H1 (cell line): ENCODE measurements around the gene BICRAL. TPM values are rescaled to one million over a fixed set of nuclear protein-coding genes. Genes with fewer than 3 reads are reported as not detected.

ENCODE experiments used
- CTCF ChIA-PET: fragments of 300-600 bp; sonication (Branson Sonifier 250); formaldehyde crosslinking; loops from one replicate; lab custom pipeline; 2021; ENCODE audit not compliant: partially characterized antibody; lab: Charles Lee
- POLR2A ChIA-PET: fragments of 300-600 bp; sonication (Branson Sonifier 250); formaldehyde crosslinking; loops from one replicate; lab custom pipeline; 2021; ENCODE audit warnings: inconsistent platforms; ENCODE audit not compliant: partially characterized antibody; lab: Charles Lee
- DNase-seq, 2 experiments: peaks; one replicate each; pipeline versions ENCODE4 v3.0.0 to v3.0.0-alpha.2; 2010 to 2022; ENCODE audit warnings: low spot score in 2 of 2, low read depth in 1 of 2, mixed read lengths in 1 of 2
- FAIRE-seq: peaks from 2 replicates; lab custom pipeline; 2011; peaks lifted over from hg19 to GRCh38; lab: Jason Lieb, UNC
- H2AFZ ChIP-seq: 2 replicates; pipeline ENCODE4 v1.8.1; 2012; ENCODE audit warnings: low read length, inconsistent platforms
- H2AK5ac ChIP-seq: 2 replicates; pipeline ENCODE4 v1.6.1; 2013; ENCODE audit warnings: low read depth, low read length
- H2BK120ac ChIP-seq: replicated peaks from 2 replicates; pipeline ENCODE3; 2013; ENCODE audit warnings: low read depth, low read length, inconsistent platforms
- H2BK12ac ChIP-seq: 2 replicates; pipeline ENCODE4 v1.6.1; 2013; ENCODE audit warnings: low read depth, low read length
- H2BK15ac ChIP-seq: 2 replicates; pipeline ENCODE4 v1.6.1; 2013; ENCODE audit warnings: low read length
- H2BK20ac ChIP-seq: 2 replicates; pipeline ENCODE4 v1.6.1; 2013; ENCODE audit warnings: low read length
- H2BK5ac ChIP-seq: 2 replicates; pipeline ENCODE4 v1.6.1; 2013; ENCODE audit warnings: low read depth, low read length
- H3K14ac ChIP-seq: 2 replicates; pipeline ENCODE4 v1.6.1; 2013; ENCODE audit warnings: inconsistent platforms; ENCODE audit not compliant: insufficient read length
- H3K18ac ChIP-seq: 2 replicates; pipeline ENCODE4 v1.6.1; 2013; ENCODE audit warnings: low read length; ENCODE audit errors: extremely low read depth
- H3K23ac ChIP-seq: 2 replicates; pipeline ENCODE4 v1.6.1; 2013; ENCODE audit warnings: inconsistent platforms; ENCODE audit not compliant: insufficient read length
- H3K23me2 ChIP-seq: 2 replicates; pipeline ENCODE4 v1.6.1; 2013; ENCODE audit warnings: low read depth, low read length
- H3K27ac ChIP-seq: 2 replicates; pipeline ENCODE4 v1.6.1; 2011; ENCODE audit warnings: low read depth, low read length, inconsistent platforms
- H3K27me3 ChIP-seq, 4 experiments: replicated peaks in 1 of 4; 1 replicate in 1 of 4; 2 replicates in 3 of 4; pipeline versions ENCODE4 v1.6.1 to v1.8.1; 2011 to 2013; ENCODE audit warnings: low read length in 3 of 4, mild to moderate bottlenecking in 3 of 4, inconsistent platforms in 2 of 4, mixed read lengths in 2 of 4, moderate library complexity in 1 of 4; ENCODE audit not compliant: control insufficient read depth in 3 of 4, insufficient read depth in 3 of 4; ENCODE audit errors: extremely low read depth in 1 of 4
- H3K36me3 ChIP-seq, 4 experiments: 2 replicates each; pipeline versions ENCODE4 v1.6.1 to v1.8.1; 2011 to 2013; ENCODE audit warnings: mild to moderate bottlenecking in 4 of 4, low read length in 3 of 4, moderate library complexity in 2 of 4, control low read depth in 1 of 4, inconsistent platforms in 1 of 4; ENCODE audit not compliant: insufficient read depth in 4 of 4, control insufficient read depth in 2 of 4
- H3K4ac ChIP-seq: replicated peaks from 2 replicates; pipeline ENCODE3; 2013; ENCODE audit warnings: low read length, low read depth, mixed read lengths, inconsistent platforms; ENCODE audit not compliant: insufficient read length
- H3K4me1 ChIP-seq, 4 experiments: replicated peaks in 1 of 4; 1 replicate in 1 of 4; 2 replicates in 3 of 4; pipeline versions ENCODE4 v1.6.1 to v1.8.1; 2011 to 2013; ENCODE audit warnings: low read length in 3 of 4, inconsistent platforms in 2 of 4, mixed read lengths in 1 of 4; ENCODE audit not compliant: insufficient read depth in 4 of 4, control insufficient read depth in 3 of 4
- H3K4me2 ChIP-seq, 2 experiments: 2 replicates each; pipeline versions ENCODE4 v1.6.1 to v1.8.1; 2011 to 2013; ENCODE audit warnings: low read depth in 2 of 2, low read length in 2 of 2, control low read depth in 1 of 2, inconsistent platforms in 1 of 2, mild to moderate bottlenecking in 1 of 2; ENCODE audit not compliant: insufficient read depth in 1 of 2
- H3K4me3 ChIP-seq, 4 experiments: fragments of 200-600, 300-600 bp in 1 of 4; sonication (generic), shearing (Covaris generic), sonication (Bioruptor Twin) in 1 of 4; 2 replicates each; pipeline versions ENCODE4 v1.5.1 to v1.8.1; 2011 to 2016; ENCODE audit warnings: low read length in 4 of 4, low read depth in 3 of 4, control low read depth in 2 of 4, inconsistent platforms in 2 of 4, mild to moderate bottlenecking in 2 of 4, mixed read lengths in 1 of 4, moderate library complexity in 1 of 4; ENCODE audit not compliant: insufficient read depth in 2 of 4; ENCODE audit errors: extremely low read depth in 1 of 4
- H3K56ac ChIP-seq: replicated peaks from 2 replicates; pipeline ENCODE3; 2013; ENCODE audit warnings: low read depth, mild to moderate bottlenecking, mixed read lengths, low read length, inconsistent platforms; ENCODE audit not compliant: insufficient read length
- H3K79me1 ChIP-seq: 2 replicates; pipeline ENCODE4 v1.6.1; 2013; ENCODE audit warnings: low read depth, low read length, control low read depth
- H3K79me2 ChIP-seq, 2 experiments: 2 replicates each; pipeline versions ENCODE4 v1.6.1 to v1.8.1; 2012 to 2013; ENCODE audit warnings: low read length in 2 of 2, mild to moderate bottlenecking in 2 of 2, inconsistent platforms in 1 of 2; ENCODE audit not compliant: insufficient read depth in 2 of 2, control insufficient read depth in 1 of 2
- H3K9ac ChIP-seq, 4 experiments: replicated peaks in 1 of 4; 1 replicate in 1 of 4; 2 replicates in 3 of 4; pipeline versions ENCODE4 v1.6.1 to v1.8.1; 2011 to 2013; ENCODE audit warnings: low read depth in 3 of 4, low read length in 3 of 4, control low read depth in 2 of 4, mild to moderate bottlenecking in 2 of 4, moderate library complexity in 2 of 4, inconsistent platforms in 1 of 4; ENCODE audit errors: extremely low read depth in 1 of 4
- H3K9me3 ChIP-seq, 2 experiments: 2 replicates each; pipeline versions ENCODE4 v1.6.1 to v1.8.1; 2012 to 2013; ENCODE audit warnings: mild to moderate bottlenecking in 2 of 2, moderate library complexity in 2 of 2, control low read depth in 1 of 2, inconsistent platforms in 1 of 2, low read depth in 1 of 2, low read length in 1 of 2, mixed read lengths in 1 of 2; ENCODE audit not compliant: insufficient read depth in 2 of 2
- H4K20me1 ChIP-seq, 2 experiments: replicated peaks in 1 of 2; 2 replicates each; pipeline versions ENCODE3 to v1.8.1; 2011 to 2013; ENCODE audit warnings: inconsistent platforms in 2 of 2, low read length in 2 of 2, mild to moderate bottlenecking in 1 of 2; ENCODE audit not compliant: insufficient read depth in 2 of 2, control insufficient read depth in 1 of 2
- H4K5ac ChIP-seq: 2 replicates; pipeline ENCODE4 v1.6.1; 2013; ENCODE audit warnings: low read length, low read depth, mixed read lengths, inconsistent platforms; ENCODE audit not compliant: insufficient read length
- H4K8ac ChIP-seq: 2 replicates; pipeline ENCODE4 v1.8.0; 2013; ENCODE audit warnings: mild to moderate bottlenecking, moderate library complexity, low read length, inconsistent platforms; ENCODE audit not compliant: insufficient read depth; ENCODE audit errors: extremely low read depth
- H4K91ac ChIP-seq: replicated peaks from 2 replicates; pipeline ENCODE3; 2013; ENCODE audit warnings: low read length, mixed read lengths, inconsistent platforms; ENCODE audit not compliant: insufficient read length
- EGR1 ChIP-seq: IDR thresholded peaks from 2 replicates; pipeline ENCODE4 v1.6.1; 2011; ENCODE audit warnings: low read depth, low read length, borderline replicate concordance
- EP300 ChIP-seq, 2 experiments: IDR thresholded peaks; 1 replicate in 1 of 2; 2 replicates in 1 of 2; pipeline ENCODE4 v1.6.1; 2011 to 2012; ENCODE audit warnings: low read depth in 2 of 2, low read length in 2 of 2, mild to moderate bottlenecking in 2 of 2, borderline replicate concordance in 1 of 2, inconsistent platforms in 1 of 2, moderate library complexity in 1 of 2
- GABPA ChIP-seq: IDR thresholded peaks from 2 replicates; pipeline ENCODE4 v1.6.1; 2011; ENCODE audit warnings: mild to moderate bottlenecking, low read length, moderate library complexity, borderline replicate concordance; ENCODE audit not compliant: insufficient read depth
- GTF2F1 ChIP-seq: IDR thresholded peaks from 2 replicates; pipeline ENCODE4 v1.6.1; 2012; ENCODE audit warnings: low read depth, low read length, improper control_type of control experiment, borderline replicate concordance
- HDAC2 ChIP-seq, 2 experiments: fragments of 300-600 bp in 1 of 2; sonication (generic) in 1 of 2; IDR thresholded peaks; 2 replicates each; pipeline ENCODE4 v1.6.1; 2011 to 2012; ENCODE audit warnings: low read depth in 2 of 2, low read length in 2 of 2, mild to moderate bottlenecking in 2 of 2, moderate library complexity in 2 of 2, borderline replicate concordance in 1 of 2, inconsistent platforms in 1 of 2
- HDAC6 ChIP-seq: IDR thresholded peaks from one replicate; pipeline ENCODE4 v1.7.1; 2012; ENCODE audit warnings: low read depth, mild to moderate bottlenecking, inconsistent platforms, low read length, moderate library complexity
- KDM1A ChIP-seq: fragments of 200-600, 300-600 bp; sonication (generic); IDR thresholded peaks from 2 replicates; pipeline ENCODE4 v1.7.1; 2016; ENCODE audit warnings: mild to moderate bottlenecking, low read length, borderline replicate concordance
- KDM4A ChIP-seq: IDR thresholded peaks from one replicate; pipeline ENCODE4 v1.7.1; 2012; ENCODE audit warnings: low read depth, mild to moderate bottlenecking, moderate library complexity, low read length, inconsistent platforms; ENCODE audit not compliant: severe bottlenecking
- NRF1 ChIP-seq: IDR thresholded peaks from 2 replicates; pipeline ENCODE4 v1.6.1; 2011; ENCODE audit warnings: mild to moderate bottlenecking, low read depth, low read length, improper control_type of control experiment
- POU5F1 ChIP-seq: IDR thresholded peaks from 2 replicates; pipeline ENCODE4 v1.6.1; 2011; ENCODE audit warnings: low read depth, mild to moderate bottlenecking, low read length, moderate library complexity
- RNF2 ChIP-seq: fragments of 200-900, 300-1000 bp; sonication (generic); IDR thresholded peaks from 2 replicates; pipeline ENCODE4 v1.7.1; 2016; ENCODE audit warnings: borderline replicate concordance, low read depth, mild to moderate bottlenecking, antibody characterized with exemption, low read length; ENCODE audit not compliant: poor library complexity, severe bottlenecking; ENCODE audit errors: missing control alignments
- SUZ12 ChIP-seq: fragments of 200-600 bp; sonication (generic); IDR thresholded peaks from 2 replicates; pipeline ENCODE4 v1.6.1; 2012; ENCODE audit warnings: mild to moderate bottlenecking, inconsistent platforms, low read length, moderate library complexity, mixed read lengths
- TCF12 ChIP-seq: IDR thresholded peaks from 2 replicates; pipeline ENCODE4 v1.6.1; 2011; ENCODE audit warnings: low read depth, mild to moderate bottlenecking, low read length
- WGBS, 2 experiments: shearing (Covaris generic) in 1 of 2; methylation state at CpG; one replicate each; pipeline versions ENCODE4 v1.1.6 to v1.1.7; 2013 to 2015; ENCODE audit warnings: low lambda C conversion rate in 2 of 2, mixed read lengths in 2 of 2, inconsistent platforms in 1 of 2, low coverage in 1 of 2, missing lambda C conversion rate in 1 of 2; ENCODE audit not compliant: insufficient replicate concordance in 2 of 2, insufficient coverage in 1 of 2, insufficient read length in 1 of 2; ENCODE audit errors: extremely low coverage in 1 of 2, missing lambda C conversion rate in 1 of 2; 5-methylcytosine and 5-hydroxymethylcytosine counted together
- polyA plus RNA-seq, 7 experiments: library from polyadenylated mRNA; depleted of rRNA in 3 of 7; stranded (reverse) in 5 of 7; unstranded in 2 of 7; fragments of >200 nt in 5 of 7; fragments of 200-250 nt in 2 of 7; gene quantifications; 1 replicate in 5 of 7; 2 replicates in 1 of 7; 4 replicates in 1 of 7; pipeline versions ENCODE4 v1.2.1 to v1.2.3, GENCODE V29; 2011 to 2013; ENCODE audit warnings: missing spikeins in 2 of 7, mixed read lengths in 2 of 7
- total RNA-seq: library from RNA; stranded (reverse); fragmentation: NEBNext Ultra II Directional; extraction: Animal tissue kit (Norgen Biotek cat#: 25700); gene quantifications from 2 replicates; pipeline ENCODE4 v1.2.1, GENCODE V29; 2021

The BICRAL gene
- total and polyA plus RNA-seq, 2 of the 8 experiments (the other 6 are each of a cell fraction or from before 2014, with no cell fraction given) = 9.4 to 12.2 TPM

GRCh38 chr6:42873313-42873712 lies 91.5 kb downstream of the BICRAL start:
- Histone ChIP-seq H3K18ac (no peak overlapping the region), H2AFZ (no peak overlapping the region), H3K14ac (no peak overlapping the region), H3K9ac (no peak overlapping the region), H3K36me3 (no peaks in the 10 kb centered on the region), H3K56ac (no peak overlapping the region), H3K27ac (no peak overlapping the region), H3K4me1 (no peaks in the 10 kb centered on the region), H3K9me3 (no peaks in the 10 kb centered on the region), H4K20me1 (no peaks in the 10 kb centered on the region), H3K23me2 (no peaks in the 10 kb centered on the region), H2BK15ac (no peak overlapping the region), H3K79me2 (no peaks in the 10 kb centered on the region), H3K4me2 (no peak overlapping the region), H3K4me3 (no peak overlapping the region), H2AK5ac (no peak overlapping the region), H4K5ac (no peak overlapping the region), H2BK120ac (no peak overlapping the region), H3K4ac (no peak overlapping the region), H2BK12ac (no peak overlapping the region), H4K91ac (no peak overlapping the region), H4K8ac (no peak overlapping the region), H2BK5ac (no peak overlapping the region), H2BK20ac (no peak overlapping the region), H3K79me1 (no peaks in the 10 kb centered on the region), H3K27me3 (no peaks in the 10 kb centered on the region), H3K23ac (no peak overlapping the region)
- POLR2A ChIA-PET = interaction anchor here (0.9 to 1.7 kb wide), 2 partner anchors 16 to 18 kb away, joined by 4 to 5 read pairs; no protein-coding TSS in a partner anchor
- CTCF ChIA-PET = interaction anchor here (1.0 to 1.2 kb wide), 2 partner anchors 11 to 42 kb away, joined by 3 to 5 read pairs; no protein-coding TSS in a partner anchor
- no peak for DNase-seq
- no peak for FAIRE-seq
- 92% methylated on average over 2 of the region's 2 CpGs; no CpG with 5 or more reads in 1 of the 2 experiments for WGBS, 2 experiments
- TF ChIP-seq GTF2F1 = no peak
- TF ChIP-seq GABPA = no peak
- no peak for TF ChIP-seq EP300 (IDR thresholded peaks at IDR 0.05; ENCODE audit: borderline replicate concordance in 1 of 2, low read depth in 2 of 2, low read length in 2 of 2)
- TF ChIP-seq KDM4A = no peak
- no peak for TF ChIP-seq EGR1
- TF ChIP-seq HDAC6 = no peak
- no peak for TF ChIP-seq TCF12
- TF ChIP-seq KDM1A = no peak
- no peak for TF ChIP-seq RNF2
- no peak for TF ChIP-seq POU5F1
- no peak for TF ChIP-seq HDAC2 (IDR thresholded peaks at IDR 0.05; ENCODE audit: borderline replicate concordance in 1 of 2, low read depth in 2 of 2, low read length in 2 of 2)
- TF ChIP-seq NRF1 = no peak
- TF ChIP-seq SUZ12 = no peak
